Stimulated activated CD8-positive, alpha-beta memory T cell treated with anti-CD3 and anti-CD28 coated beads, Interleukin-7, amount 100 ng/mL, for 48 hours (primary cell): ENCODE results near the gene PPP1R17.

ENCODE experiments used
- DNase-seq, 2 donors: peaks; one replicate each; pipeline ENCODE4 v3.0.0-alpha.2; 2020; ENCODE audit warnings: low read depth in 1 of 2; ENCODE audit errors: extremely low read depth in 1 of 2

PPP1R17 gene

GRCh38 chr7:31687024-31687748, at the start of gene PPP1R17:
TSS of gene PPP1R17 (plus strand) at chr7:31687215. CDS start at chr7:31692442, 5,227 bp downstream.
- no peak for DNase-seq

GRCh38 chr7:31640381-31640780, 46.6 kb upstream of the PPP1R17 start:
- no peak for DNase-seq

GRCh38 chr7:31642681-31643115, 44.3 kb upstream of the PPP1R17 start:
- DNase-seq, result no peak

GRCh38 chr7:31646942-31647341, 40.1 kb upstream of the PPP1R17 start:
- DNase-seq, result no peak

GRCh38 chr7:31647511-31647910, 39.5 kb upstream of the PPP1R17 start:
- no peak for DNase-seq

- no peak for DNase-seq
These were observed 38.7 kb upstream of the PPP1R17 start for GRCh38 chr7:31648288-31648687.

- DNase-seq, result no peak
These were observed 38.1 kb upstream of the PPP1R17 start for GRCh38 chr7:31648880-31649279.

GRCh38 chr7:31651234-31652062, 35.6 kb upstream of the PPP1R17 start:
- DNase-seq, result no peak

- no peak for DNase-seq
These were observed 35.0 kb upstream of the PPP1R17 start for GRCh38 chr7:31652063-31652326.

- DNase-seq, result no peak
These were observed 23.9 kb upstream of the PPP1R17 start for GRCh38 chr7:31663072-31663471.

- no peak for DNase-seq
These were observed 22.1 kb upstream of the PPP1R17 start for GRCh38 chr7:31664890-31665289.

- no peak for DNase-seq
These were observed 21.5 kb upstream of the PPP1R17 start for GRCh38 chr7:31665546-31665945.

GRCh38 chr7:31669461-31669860, 17.6 kb upstream of the PPP1R17 start:
- DNase-seq, result no peak

- no peak for DNase-seq
These were observed 7.3 kb upstream of the PPP1R17 start for GRCh38 chr7:31679574-31680305.

- DNase-seq, result no peak
These were observed 3.4 kb upstream of the PPP1R17 start for GRCh38 chr7:31683445-31684225.

GRCh38 chr7:31688372-31688771, 1.4 kb downstream of the PPP1R17 start:
- no peak for DNase-seq

- no peak for DNase-seq
These were observed 2.0 kb downstream of the PPP1R17 start for GRCh38 chr7:31688996-31689395.

GRCh38 chr7:31690935-31691334, 3.9 kb downstream of the PPP1R17 start:
- no peak for DNase-seq

GRCh38 chr7:31692451-31692850, 5.4 kb downstream of the PPP1R17 start:
- no peak for DNase-seq

GRCh38 chr7:31692871-31693270, 5.9 kb downstream of the PPP1R17 start:
- DNase-seq, result no peak
